Keratinocyte (primary cell): ENCODE results near the gene F5.

Experiments
- CTCF ChIP-seq, 3 experiments: IDR thresholded peaks in 1 of 3; conservative IDR thresholded peaks in 1 of 3; optimal IDR thresholded peaks in 1 of 3; 2 replicates in 2 of 3; 3 replicates in 1 of 3; pipeline versions ENCODE3 to v1.5.1; 2011; ENCODE audit warnings: low read length in 3 of 3, mild to moderate bottlenecking in 3 of 3, moderate library complexity in 2 of 3, control low read depth in 1 of 3, inconsistent platforms in 1 of 3; ENCODE audit not compliant: insufficient read depth in 2 of 3; ENCODE audit errors: extremely low read depth in 1 of 3
- EZH2 ChIP-seq: IDR thresholded peaks from one replicate; pipeline ENCODE4 v1.6.1; 2012; ENCODE audit warnings: inconsistent platforms, mild to moderate bottlenecking, low read length, moderate library complexity

DNA sequence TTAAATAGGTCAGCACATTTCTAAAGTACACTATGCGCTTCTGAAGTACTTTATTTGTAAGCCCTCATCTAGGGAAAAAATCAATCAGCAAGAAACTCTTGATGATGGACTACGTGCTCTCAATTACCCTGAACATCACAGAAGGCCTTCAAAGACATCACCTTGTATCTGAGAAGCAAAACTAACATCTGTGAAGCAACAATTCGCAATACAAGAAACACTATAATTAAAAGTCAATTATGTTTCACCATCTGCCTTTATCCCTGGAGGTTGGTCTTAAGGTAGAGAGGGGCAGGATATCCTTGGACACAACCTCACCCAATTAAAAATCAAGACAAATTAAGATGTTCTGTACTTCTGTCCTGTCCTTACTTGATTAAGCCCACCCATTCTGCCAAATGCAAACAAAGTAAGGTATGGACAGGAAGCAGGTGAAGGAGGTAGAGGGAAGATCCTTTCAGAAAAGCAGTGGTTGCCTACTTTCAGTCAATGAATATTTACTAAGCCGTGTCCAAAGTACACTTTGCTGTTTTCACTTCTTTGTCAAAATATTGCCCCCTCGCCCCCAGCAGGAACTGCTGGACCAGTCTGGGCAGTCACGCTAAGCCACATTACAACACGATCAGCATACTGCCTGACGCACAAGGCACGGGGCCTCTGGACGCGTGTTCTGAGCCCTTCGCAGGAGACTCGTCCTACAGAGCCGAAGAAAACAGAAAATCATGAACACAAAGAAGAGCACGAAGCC lies 101.4 kb downstream of the F5 start:
- TF ChIP-seq CTCF (optimal IDR thresholded peaks at IDR 0.05 in 1 of 3, IDR thresholded peaks at IDR 0.05 in 1 of 3, conservative IDR thresholded peaks at IDR 0.05 in 1 of 3; ENCODE audit: extremely low read depth in 1 of 3, insufficient read depth in 2 of 3, low read length in 3 of 3) = no peak
- no peak for TF ChIP-seq EZH2
